HepG2 (cell line): ENCODE results near the gene POMT2.

Source experiments
- CHD2 ChIP-seq: IDR thresholded peaks from 2 replicates; pipeline ENCODE4 v1.6.1; 2011; ENCODE audit warnings: low read depth, low read length, improper control_type of control experiment
- EZH2 ChIP-seq: conservative IDR thresholded peaks from 2 replicates; pipeline ENCODE4 v1.6.1; 2012; ENCODE audit warnings: mild to moderate bottlenecking, low read depth, low read length, moderate library complexity
- FOSL1 ChIP-seq: sonication (generic); formaldehyde crosslinking; IDR thresholded peaks from 2 replicates; pipeline ENCODE4 v1.9.0; 2021; ENCODE audit warnings: missing genetic modification reagents, borderline replicate concordance
- HMG20A ChIP-seq: IDR thresholded peaks from 2 replicates; pipeline ENCODE4 v1.6.1; 2016; ENCODE audit warnings: borderline replicate concordance
- MYNN ChIP-seq: sonication (generic); formaldehyde crosslinking; IDR thresholded peaks from 2 replicates; pipeline ENCODE4 v1.4.0; 2020; ENCODE audit warnings: mild to moderate bottlenecking, low read depth, missing genetic modification reagents
- PBX2 ChIP-seq: IDR thresholded peaks from 2 replicates; pipeline ENCODE4 v1.6.1; 2016; ENCODE audit warnings: control low read depth
- POLR2AphosphoS5 ChIP-seq: IDR thresholded peaks from 2 replicates; pipeline ENCODE4 v1.6.1; 2012; ENCODE audit warnings: low read depth, low read length
- ZNF512 ChIP-seq: sonication (generic); formaldehyde crosslinking; IDR thresholded peaks from 2 replicates; pipeline ENCODE4 v1.4.0; 2020; ENCODE audit warnings: mild to moderate bottlenecking, missing genetic modification reagents

GRCh38 chr14:77301103-77301502, 19.6 kb downstream of the POMT2 start:
- TF ChIP-seq ZNF512 (CRISPR knock-in tag) (no peak), PBX2 (CRISPR knock-in tag) (no peak), CHD2 (no peak), EZH2 (no peak), POLR2AphosphoS5 (no peak), MYNN (CRISPR knock-in tag) (no peak), HMG20A (CRISPR knock-in tag) (no peak), FOSL1 (CRISPR knock-in tag) (no peak)
